GM18526 (cell line): ENCODE measurements around the gene DLGAP1.

Experiments used
- POLR2A ChIP-seq: IDR thresholded peaks from 3 replicates; pipeline ENCODE4 v1.6.1; 2011; ENCODE audit not compliant: insufficient read length; ENCODE audit errors: extremely low read depth

The DLGAP1 gene

GRCh38 chr18:3593904-3594759 lies 861.0 kb downstream of the DLGAP1 start:
- TF ChIP-seq POLR2A = peak; percentile 50

DNA sequence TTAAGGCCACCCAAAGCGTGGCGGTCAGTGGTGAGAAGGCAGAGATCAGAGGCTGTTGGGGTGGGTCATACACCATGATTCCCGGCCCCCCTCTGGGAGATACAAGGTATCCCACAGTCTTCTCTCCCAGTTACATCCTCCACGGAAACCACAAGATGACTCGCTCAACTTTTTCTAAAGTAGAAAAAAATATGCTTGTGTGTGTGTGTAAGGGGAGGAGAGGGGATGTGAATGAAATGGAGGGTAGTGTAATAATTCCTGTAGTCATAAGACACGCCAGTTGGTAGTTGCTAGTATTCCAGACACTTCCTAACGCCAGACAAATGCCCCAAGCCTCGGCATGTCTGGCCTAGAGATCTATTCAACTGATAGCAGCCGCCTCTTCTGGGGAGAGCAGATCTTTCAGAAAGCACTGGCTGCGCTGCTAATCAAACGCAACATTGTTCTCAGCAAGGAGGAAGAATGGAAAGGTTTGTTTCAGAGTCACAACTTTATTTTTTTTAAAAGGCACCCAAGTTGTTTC lies 861.7 kb downstream of the DLGAP1 start:
- no peak for TF ChIP-seq POLR2A

GRCh38 chr18:3592864-3593263 lies 862.2 kb downstream of the DLGAP1 start:
- no peak for TF ChIP-seq POLR2A

DNA sequence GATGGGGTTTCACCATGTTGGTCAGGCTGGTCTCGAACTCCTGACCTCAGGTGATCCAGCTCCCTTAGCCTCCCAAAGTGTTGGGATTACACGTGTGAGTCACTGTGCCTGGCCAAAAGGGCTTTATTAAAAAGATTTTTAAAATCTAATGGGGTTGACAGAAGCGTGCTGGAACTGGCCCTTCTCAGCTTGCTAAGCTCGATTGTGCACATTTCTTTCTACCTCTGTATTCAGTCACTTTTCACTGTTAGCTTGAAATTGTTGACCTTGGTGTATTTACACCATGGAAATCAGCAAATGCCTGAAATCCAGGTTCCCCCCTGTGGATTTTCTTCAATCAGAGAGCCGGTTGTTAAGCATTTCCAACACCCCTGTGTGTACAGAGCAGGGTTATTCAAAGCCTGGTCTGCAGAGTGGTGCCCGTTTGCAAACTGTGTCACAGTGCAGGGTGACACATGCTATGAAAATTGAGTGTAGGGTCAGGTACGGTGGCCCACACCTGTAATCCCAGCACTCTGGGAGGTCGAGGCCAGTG lies 864.9 kb downstream of the DLGAP1 start:
- TF ChIP-seq POLR2A = no peak

- TF ChIP-seq POLR2A = no peak
Measured at GRCh38 chr18:3585656-3586509, 869.2 kb downstream of the DLGAP1 start.

- no peak for TF ChIP-seq POLR2A
Measured at GRCh38 chr18:3584897-3585460, 870.1 kb downstream of the DLGAP1 start.

DNA sequence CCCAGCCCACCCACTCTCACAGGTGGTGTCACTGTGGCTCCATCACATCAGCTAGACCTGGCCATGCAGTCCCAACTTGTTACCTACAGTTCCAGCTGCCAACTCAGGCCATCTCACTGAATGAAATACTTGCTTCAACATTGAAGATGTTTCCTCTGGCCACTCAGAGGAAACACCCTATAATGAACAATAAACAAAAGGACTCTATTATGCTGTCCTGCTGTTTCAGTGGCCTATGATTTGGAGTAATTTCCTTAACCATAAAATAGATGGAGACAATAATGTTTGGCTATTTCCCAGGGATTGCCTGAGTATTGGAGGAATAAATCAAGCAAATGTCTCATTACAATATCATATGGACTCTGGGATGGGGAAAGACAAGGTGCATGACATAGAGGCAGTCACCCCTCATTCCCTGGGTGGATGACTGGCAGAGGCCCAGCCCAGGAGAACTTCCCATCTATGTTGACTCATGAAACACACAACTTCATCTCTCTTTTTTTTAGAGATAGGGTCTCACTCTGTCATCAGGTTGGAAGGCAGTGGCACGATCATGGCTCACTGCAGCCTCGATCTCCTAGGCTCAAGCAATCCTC lies 870.7 kb downstream of the DLGAP1 start:
- no peak for TF ChIP-seq POLR2A

GRCh38 chr18:3583873-3584247 lies 871.2 kb downstream of the DLGAP1 start:
- no peak for TF ChIP-seq POLR2A

DNA sequence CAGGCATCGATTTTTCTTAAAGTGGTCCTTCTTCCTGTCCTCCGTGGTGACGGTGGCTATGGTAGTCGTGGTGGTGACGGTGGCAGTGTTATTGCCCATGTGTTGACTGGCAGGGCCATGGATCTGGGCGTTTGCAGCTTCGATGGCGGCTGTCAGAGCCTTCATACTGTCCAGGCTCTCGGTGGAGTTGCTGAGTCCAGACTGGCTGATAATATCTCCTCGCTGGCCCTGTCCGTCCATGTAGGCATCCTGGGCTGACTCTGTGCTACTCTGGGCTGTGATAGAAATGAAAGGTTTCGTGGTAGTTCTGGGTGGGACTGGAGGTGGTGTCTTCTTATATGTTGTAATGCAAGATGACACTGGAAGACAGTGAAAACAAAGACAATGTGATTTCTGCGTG lies 873.2 kb downstream of the DLGAP1 start:
- no peak for TF ChIP-seq POLR2A

- no peak for TF ChIP-seq POLR2A
Measured at GRCh38 chr18:3579701-3580100, 875.4 kb downstream of the DLGAP1 start.

DNA sequence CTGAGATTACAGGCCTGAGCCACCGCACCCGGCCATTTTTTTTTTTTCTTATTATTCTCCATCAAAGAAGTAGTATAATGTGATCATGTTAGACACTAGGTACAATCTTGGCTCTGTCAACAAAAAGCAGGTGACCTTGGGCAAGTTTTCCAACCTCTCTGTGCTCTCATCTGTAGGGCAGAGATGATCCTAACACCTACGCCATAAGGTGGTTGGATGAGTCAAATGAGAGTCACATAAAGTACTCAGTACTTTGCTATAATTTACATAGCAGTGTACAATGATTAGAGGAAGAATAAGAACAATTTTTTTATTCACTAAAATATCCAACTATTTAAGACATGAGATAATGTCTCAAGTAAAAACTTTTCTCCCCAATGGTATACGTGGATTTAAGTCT lies 876.5 kb downstream of the DLGAP1 start:
- TF ChIP-seq POLR2A = no peak

DNA sequence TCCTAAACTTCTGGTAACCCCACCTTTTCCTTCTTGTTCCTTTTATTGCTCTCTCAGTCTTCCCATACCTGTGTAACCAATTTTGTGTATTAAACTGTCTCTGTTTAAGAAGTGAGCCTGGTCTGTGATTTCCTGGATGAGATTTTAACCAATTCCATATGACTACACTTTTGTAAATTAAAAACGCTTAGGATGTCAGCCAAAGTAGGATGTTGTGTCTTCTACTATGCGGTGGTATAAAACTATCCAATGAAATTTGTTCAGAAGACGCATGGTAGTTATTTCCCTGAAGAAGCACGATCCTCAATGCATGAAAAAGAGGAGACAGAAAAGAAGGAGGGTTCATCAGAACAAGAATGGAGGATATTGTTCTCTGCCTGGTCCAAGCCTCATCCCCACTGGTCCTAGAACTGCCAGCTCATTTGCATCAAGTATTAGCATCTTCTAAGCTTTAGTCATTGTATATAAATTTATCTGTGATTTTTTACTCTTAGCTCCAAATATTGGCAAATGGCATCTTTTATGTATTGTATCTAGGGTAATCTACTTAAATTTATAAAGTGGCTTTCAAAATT lies 877.7 kb downstream of the DLGAP1 start:
- TF ChIP-seq POLR2A = no peak

- TF ChIP-seq POLR2A = no peak
Measured at GRCh38 chr18:3572761-3573160, 882.3 kb downstream of the DLGAP1 start.

- no peak for TF ChIP-seq POLR2A
Measured at GRCh38 chr18:3566851-3567250, 888.3 kb downstream of the DLGAP1 start.

DNA sequence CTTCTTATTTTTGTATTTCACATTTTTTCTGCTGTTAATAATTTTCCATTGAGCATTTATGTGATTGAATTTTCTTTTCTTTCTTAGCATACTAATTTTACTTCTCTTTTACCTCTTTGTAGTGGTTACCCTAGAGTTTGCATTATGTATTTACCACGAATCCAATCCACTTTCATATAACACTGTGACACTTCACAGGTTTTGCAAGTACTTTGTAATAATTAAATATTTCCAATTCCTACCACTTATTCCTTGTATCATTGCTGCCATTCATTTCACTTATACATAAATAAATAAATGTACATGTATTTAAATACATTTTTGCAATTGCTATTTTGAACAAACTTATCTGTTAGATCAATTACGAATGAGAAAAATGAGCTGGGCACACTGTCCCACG lies 894.4 kb downstream of the DLGAP1 start:
- TF ChIP-seq POLR2A = no peak

DNA sequence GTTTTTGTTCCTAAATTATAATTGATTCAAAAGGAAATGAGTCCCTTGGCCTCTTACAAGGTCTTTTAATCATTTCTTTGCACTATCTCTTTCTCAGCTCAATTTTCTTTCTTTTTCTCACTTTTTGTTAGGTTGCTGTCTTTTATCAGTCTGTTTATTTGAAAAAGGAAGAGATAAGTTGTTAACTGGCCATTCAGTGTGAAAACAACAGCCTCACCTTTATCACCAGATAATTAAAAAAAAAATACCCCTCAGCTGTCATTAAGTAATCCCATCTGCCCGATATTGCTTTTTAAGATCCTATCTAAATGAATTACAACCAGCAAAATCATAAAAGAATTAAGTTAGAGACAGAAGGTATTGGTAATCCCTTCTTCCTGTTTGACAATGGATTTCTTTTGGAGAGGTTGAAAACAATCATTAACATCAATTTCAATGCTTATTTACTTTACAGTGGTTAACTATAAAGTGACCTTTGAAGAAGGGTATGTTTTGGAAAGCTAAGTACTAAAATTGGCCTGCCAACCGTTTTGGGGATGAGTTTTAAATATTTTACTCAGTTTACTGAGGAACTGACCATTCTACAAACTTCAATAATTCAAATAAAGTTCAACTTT lies 900.2 kb downstream of the DLGAP1 start:
- no peak for TF ChIP-seq POLR2A
